NT2/D1 (cell line): ENCODE measurements around the gene FAM193A.

Source experiments
- YY1 ChIP-seq: IDR thresholded peaks from 2 replicates; pipeline ENCODE4 v1.6.1; 2011; ENCODE audit not compliant: insufficient read length, insufficient read depth
- ZNF274 ChIP-seq: IDR thresholded peaks from 2 replicates; pipeline ENCODE4 v1.6.1; 2011; ENCODE audit warnings: mild to moderate bottlenecking, low read depth, low read length

DNA sequence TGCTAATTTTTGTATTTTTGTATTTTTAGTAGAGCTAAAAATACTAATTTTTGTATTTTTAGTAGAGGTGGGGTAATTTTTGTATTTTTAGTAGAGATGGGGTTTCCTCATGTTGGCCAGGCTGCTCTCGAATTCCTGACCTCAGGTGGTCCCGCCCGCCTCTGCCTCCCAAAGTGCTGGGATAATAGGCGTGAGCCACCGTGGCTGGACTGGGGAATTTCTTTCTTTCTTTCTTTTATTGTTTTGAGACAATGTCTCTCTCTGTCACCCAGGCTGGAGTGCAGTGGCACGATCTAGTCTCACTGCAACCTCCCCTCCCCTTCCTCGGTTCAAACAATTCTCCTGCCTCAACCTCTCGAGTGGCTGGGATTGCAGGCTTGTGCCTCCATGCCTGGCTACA is 83.0 kb downstream of the FAM193A start:
- TF ChIP-seq ZNF274: no peak
- TF ChIP-seq YY1: no peak
